Activated naive CD8-positive, alpha-beta T cell treated with anti-CD3 and anti-CD28 coated beads for 36 hours (primary cell): Measurements from ENCODE around the gene CTSH. TPM values are rescaled to one million over a fixed set of nuclear protein-coding genes. Genes with fewer than 3 reads are reported as not detected.
"Not testable (repeated sequence)": the region's sequence is repeated elsewhere in the genome, so short reads cannot be mapped to it uniquely, and the experiment has no call there.

Experiments used
- DNase-seq: peaks from one replicate; pipeline ENCODE4 v3.0.0; 2021
- H3K27ac Mint-ChIP-seq: one replicate; pipeline ENCODE4 v1.8.0; 2022; ENCODE audit warnings: mild to moderate bottlenecking, moderate library complexity, mixed read lengths
- H3K27me3 Mint-ChIP-seq: one replicate; pipeline ENCODE4 v1.8.0; 2022; ENCODE audit warnings: mild to moderate bottlenecking, mixed read lengths
- H3K36me3 Mint-ChIP-seq: one replicate; pipeline ENCODE4 v1.8.0; 2021; ENCODE audit warnings: mild to moderate bottlenecking, mixed read lengths
- H3K4me1 Mint-ChIP-seq: one replicate; pipeline ENCODE4 v1.8.0; 2021; ENCODE audit warnings: mixed read lengths
- H3K4me3 Mint-ChIP-seq: one replicate; pipeline ENCODE4 v1.8.0; 2022; ENCODE audit warnings: mild to moderate bottlenecking, moderate library complexity, mixed read lengths
- H3K9me3 Mint-ChIP-seq: one replicate; pipeline ENCODE4 v1.8.0; 2022; ENCODE audit warnings: mixed read lengths
- total RNA-seq, 2 experiments: library from RNA; stranded (reverse); gene quantifications; one replicate each; pipeline ENCODE4 v1.2.3, GENCODE V29; 2021

The CTSH gene
- total RNA-seq, 2 experiments from 2014 or later = 4.3 to 4.9 TPM

- Mint-ChIP-seq H3K36me3 (peaks cover 31% of the 10 kb centered on the region), H3K4me3 (no peak overlapping the region), H3K27me3 (no peaks in the 10 kb centered on the region), H3K9me3 (no peaks in the 10 kb centered on the region), H3K27ac (no peak overlapping the region), H3K4me1 (peaks cover 2% of the 10 kb centered on the region)
- DNase-seq = no peak
Measured at GRCh38 chr15:78906316-78906620, 38.6 kb downstream of the CTSH start.

GRCh38 chr15:78904599-78905358 lies 40.1 kb downstream of the CTSH start:
- peak overlapping the region; percentile 0 for H3K27ac Mint-ChIP-seq
- H3K27me3 Mint-ChIP-seq = no peaks in the 10 kb centered on the region
- no peak overlapping the region for H3K4me3 Mint-ChIP-seq
- peaks cover 28% of the 10 kb centered on the region for H3K36me3 Mint-ChIP-seq
- H3K4me1 Mint-ChIP-seq = peaks cover 2% of the 10 kb centered on the region
- no peak for DNase-seq
- H3K9me3 Mint-ChIP-seq = no peaks in the 10 kb centered on the region

- not testable (repeated sequence) for H3K4me3 Mint-ChIP-seq, H3K27me3 Mint-ChIP-seq, DNase-seq, H3K4me1 Mint-ChIP-seq, H3K9me3 Mint-ChIP-seq
- Mint-ChIP-seq H3K36me3 (peaks cover 28% of the 10 kb centered on the region), H3K27ac (peak overlapping the region; percentile 7)
Measured at GRCh38 chr15:78902281-78903032, 42.4 kb downstream of the CTSH start.

- H3K9me3 Mint-ChIP-seq, H3K4me1 Mint-ChIP-seq, DNase-seq, H3K27me3 Mint-ChIP-seq, H3K4me3 Mint-ChIP-seq: not testable (repeated sequence)
- peak overlapping the region; percentile 25 for H3K27ac Mint-ChIP-seq
- peaks cover 20% of the 10 kb centered on the region for H3K36me3 Mint-ChIP-seq
Measured at GRCh38 chr15:78900819-78901533, 43.9 kb downstream of the CTSH start.

GRCh38 chr15:78898540-78898939 lies 46.3 kb downstream of the CTSH start:
- Mint-ChIP-seq H3K27me3 (no peaks in the 10 kb centered on the region), H3K36me3 (peaks cover 30% of the 10 kb centered on the region), H3K4me3 (no peak overlapping the region), H3K4me1 (peaks cover 6% of the 10 kb centered on the region), H3K27ac (peak overlapping the region; percentile 31), H3K9me3 (no peaks in the 10 kb centered on the region)
- no peak for DNase-seq

GRCh38 chr15:78895471-78895870 lies 49.4 kb downstream of the CTSH start:
- Mint-ChIP-seq H3K36me3 (peaks cover 35% of the 10 kb centered on the region), H3K27ac (peak overlapping the region; percentile 0), H3K9me3 (no peaks in the 10 kb centered on the region), H3K27me3 (no peaks in the 10 kb centered on the region), H3K4me3 (no peak overlapping the region), H3K4me1 (peaks cover 22% of the 10 kb centered on the region)
- DNase-seq = no peak

- no peak for DNase-seq
- Mint-ChIP-seq H3K4me3 (no peak overlapping the region), H3K9me3 (no peaks in the 10 kb centered on the region), H3K36me3 (peaks cover 38% of the 10 kb centered on the region), H3K27ac (peak overlapping the region; percentile 56), H3K4me1 (peaks cover 25% of the 10 kb centered on the region), H3K27me3 (no peaks in the 10 kb centered on the region)
Measured at GRCh38 chr15:78893538-78893937, 51.3 kb downstream of the CTSH start.

- Mint-ChIP-seq H3K36me3 (peaks cover 43% of the 10 kb centered on the region), H3K27me3 (no peaks in the 10 kb centered on the region), H3K9me3 (no peaks in the 10 kb centered on the region), H3K27ac (no peak overlapping the region), H3K4me1 (peaks cover 29% of the 10 kb centered on the region), H3K4me3 (no peak overlapping the region)
- no peak for DNase-seq
Measured at GRCh38 chr15:78889000-78889399, 55.8 kb downstream of the CTSH start.

- peaks cover 56% of the 10 kb centered on the region for H3K4me1 Mint-ChIP-seq
- DNase-seq = no peak
- peaks cover 35% of the 10 kb centered on the region for H3K36me3 Mint-ChIP-seq
- no peaks in the 10 kb centered on the region for H3K9me3 Mint-ChIP-seq
- no peak overlapping the region for H3K4me3 Mint-ChIP-seq
- peak overlapping the region; percentile 38 for H3K27ac Mint-ChIP-seq
- H3K27me3 Mint-ChIP-seq = no peaks in the 10 kb centered on the region
Measured at GRCh38 chr15:78881681-78882080, 63.2 kb downstream of the CTSH start.

GRCh38 chr15:78880813-78881212 lies 64.0 kb downstream of the CTSH start:
- H3K4me1 Mint-ChIP-seq = peaks cover 62% of the 10 kb centered on the region
- H3K36me3 Mint-ChIP-seq = peaks cover 29% of the 10 kb centered on the region
- no peaks in the 10 kb centered on the region for H3K9me3 Mint-ChIP-seq
- H3K27me3 Mint-ChIP-seq = no peaks in the 10 kb centered on the region
- H3K27ac Mint-ChIP-seq = peak overlapping the region; percentile 25
- no peak for DNase-seq
- no peak overlapping the region for H3K4me3 Mint-ChIP-seq

GRCh38 chr15:78880242-78880533 lies 64.7 kb downstream of the CTSH start:
- DNase-seq = no peak
- peaks cover 63% of the 10 kb centered on the region for H3K4me1 Mint-ChIP-seq
- H3K27me3 Mint-ChIP-seq = no peaks in the 10 kb centered on the region
- peak overlapping the region; percentile 63 for H3K27ac Mint-ChIP-seq
- no peaks in the 10 kb centered on the region for H3K9me3 Mint-ChIP-seq
- H3K36me3 Mint-ChIP-seq = peaks cover 30% of the 10 kb centered on the region
- no peak overlapping the region for H3K4me3 Mint-ChIP-seq

- Mint-ChIP-seq H3K27ac (peak overlapping the region; percentile 63), H3K4me3 (no peak overlapping the region), H3K27me3 (no peaks in the 10 kb centered on the region), H3K36me3 (peaks cover 35% of the 10 kb centered on the region), H3K4me1 (peaks cover 63% of the 10 kb centered on the region), H3K9me3 (no peaks in the 10 kb centered on the region)
- no peak for DNase-seq
Measured at GRCh38 chr15:78879517-78880241, 65.2 kb downstream of the CTSH start.

GRCh38 chr15:78878356-78878755 lies 66.5 kb downstream of the CTSH start:
- peak overlapping the region; percentile 7 for H3K4me3 Mint-ChIP-seq
- no peak for DNase-seq
- peak overlapping the region; percentile 4 for H3K27ac Mint-ChIP-seq
- peaks cover 61% of the 10 kb centered on the region for H3K4me1 Mint-ChIP-seq
- no peaks in the 10 kb centered on the region for H3K27me3 Mint-ChIP-seq
- H3K36me3 Mint-ChIP-seq = peaks cover 39% of the 10 kb centered on the region
- no peaks in the 10 kb centered on the region for H3K9me3 Mint-ChIP-seq

GRCh38 chr15:78876954-78877353 lies 67.9 kb downstream of the CTSH start:
- not testable (repeated sequence) for H3K9me3 Mint-ChIP-seq, DNase-seq, H3K27me3 Mint-ChIP-seq, H3K27ac Mint-ChIP-seq
- H3K36me3 Mint-ChIP-seq = peaks cover 39% of the 10 kb centered on the region
- peaks cover 63% of the 10 kb centered on the region for H3K4me1 Mint-ChIP-seq
- H3K4me3 Mint-ChIP-seq = peak overlapping the region; percentile 59
